Esophagus squamous epithelium (tissue), 5 donors: ENCODE data around the gene PIP5K1B. TPM values are rescaled to one million over a fixed set of nuclear protein-coding genes. Genes with fewer than 3 reads are reported as not detected.

Source experiments
- DNase-seq: peaks from one replicate; lab custom pipeline; 2025; lab: John Stamatoyannopoulos, UW
- H3K27ac ChIP-seq, 4 donors: fragments of 200-600 bp; sonication (generic); one replicate each; pipeline ENCODE4 v1.5.1; 2016 to 2019; ENCODE audit warnings: mild to moderate bottlenecking in 1 of 4
- H3K27me3 ChIP-seq, 4 donors: fragments of 200-600 bp; sonication (generic); 1 replicate in 3 of 4; 2 replicates in 1 of 4; pipeline versions ENCODE4 v1.5.1 to v1.6.0; 2017 to 2021; ENCODE audit warnings: antibody characterized with exemption in 1 of 4
- H3K36me3 ChIP-seq, 3 donors: fragments of 200-600 bp; sonication (generic); one replicate each; pipeline ENCODE4 v1.5.1; 2016 to 2019
- H3K4me1 ChIP-seq, 3 donors: fragments of 200-600 bp; sonication (generic); one replicate each; pipeline ENCODE4 v1.5.1; 2017 to 2019
- H3K4me3 ChIP-seq, 4 donors: fragments of 200-600 bp; sonication (generic); 1 replicate in 3 of 4; 2 replicates in 1 of 4; pipeline ENCODE4 v1.5.1; 2016 to 2019; ENCODE audit warnings: mild to moderate bottlenecking in 2 of 4, moderate library complexity in 1 of 4
- H3K9me3 ChIP-seq, 3 donors: fragments of 200-600 bp; sonication (generic); one replicate each; pipeline ENCODE4 v1.5.1; 2016 to 2019
- POLR2A ChIP-seq, 4 donors: fragments of 450-650 bp; IDR thresholded peaks; one replicate each; pipeline ENCODE4 v1.6.1; 2017; ENCODE audit warnings: antibody characterized with exemption in 4 of 4, mild to moderate bottlenecking in 4 of 4, moderate library complexity in 3 of 4
- WGBS, 2 donors: methylation state at CpG; one replicate each; pipeline ENCODE4 v1.1.5; 2018; 5-methylcytosine and 5-hydroxymethylcytosine counted together
- intact Hi-C: fragments of 100-400 bp; cut with DNase I; formaldehyde crosslinking; loops from one replicate; pipeline ENCODE4 v1.15.0; 2022
- total RNA-seq, 4 donors: library from RNA; depleted of rRNA; stranded (reverse); fragments of >200 nt; gene quantifications; one replicate each; pipeline ENCODE4 v1.1.0, GENCODE V29; 2016
- TF ChIP-seq, protein P1 (sequence below), 6 experiments: fragments of 450-650 bp in 4 of 6; fragments of 200-600 bp in 2 of 6; sonication (generic) in 2 of 6; IDR thresholded peaks; one replicate each; pipeline ENCODE4 v1.5.1; 2016 to 2019; ENCODE audit warnings: antibody characterized with exemption in 6 of 6, mild to moderate bottlenecking in 4 of 6, moderate library complexity in 4 of 6
- donor health status: DM: yes; HTN: yes; CAD: no.

Gene PIP5K1B
- total RNA-seq, 4 donors from 2014 or later: 0.38 to 0.97 (median 0.56) TPM; not detected in 1

GRCh38 chr9:68822596-68823165 is 117.6 kb downstream of the PIP5K1B start:
- Histone ChIP-seq H3K4me3 (no peak overlapping the region), H3K4me1 (no peaks in the 10 kb centered on the region), H3K27ac (no peak overlapping the region), H3K9me3 (no peaks in the 10 kb centered on the region), H3K27me3 (no peaks in the 10 kb centered on the region), H3K36me3 (no peaks in the 10 kb centered on the region)
- DNase-seq: no peak
- intact Hi-C loops: no loop called here
- 60 to 76% methylated on average over 6 of the region's 6 CpGs for WGBS, 2 donors
- no peak for TF ChIP-seq POLR2A (IDR thresholded peaks at IDR 0.05)
- TF ChIP-seq, protein P1, sequence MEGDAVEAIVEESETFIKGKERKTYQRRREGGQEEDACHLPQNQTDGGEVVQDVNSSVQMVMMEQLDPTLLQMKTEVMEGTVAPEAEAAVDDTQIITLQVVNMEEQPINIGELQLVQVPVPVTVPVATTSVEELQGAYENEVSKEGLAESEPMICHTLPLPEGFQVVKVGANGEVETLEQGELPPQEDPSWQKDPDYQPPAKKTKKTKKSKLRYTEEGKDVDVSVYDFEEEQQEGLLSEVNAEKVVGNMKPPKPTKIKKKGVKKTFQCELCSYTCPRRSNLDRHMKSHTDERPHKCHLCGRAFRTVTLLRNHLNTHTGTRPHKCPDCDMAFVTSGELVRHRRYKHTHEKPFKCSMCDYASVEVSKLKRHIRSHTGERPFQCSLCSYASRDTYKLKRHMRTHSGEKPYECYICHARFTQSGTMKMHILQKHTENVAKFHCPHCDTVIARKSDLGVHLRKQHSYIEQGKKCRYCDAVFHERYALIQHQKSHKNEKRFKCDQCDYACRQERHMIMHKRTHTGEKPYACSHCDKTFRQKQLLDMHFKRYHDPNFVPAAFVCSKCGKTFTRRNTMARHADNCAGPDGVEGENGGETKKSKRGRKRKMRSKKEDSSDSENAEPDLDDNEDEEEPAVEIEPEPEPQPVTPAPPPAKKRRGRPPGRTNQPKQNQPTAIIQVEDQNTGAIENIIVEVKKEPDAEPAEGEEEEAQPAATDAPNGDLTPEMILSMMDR (IDR thresholded peaks at IDR 0.05): no peak

GRCh38 chr9:68825762-68826472 is 120.9 kb downstream of the PIP5K1B start:
- WGBS, 2 donors: 37 to 48% methylated on average over 9 of the region's 9 CpGs
- Histone ChIP-seq H3K9me3 (no peaks in the 10 kb centered on the region), H3K27ac (no peak overlapping the region), H3K36me3 (no peaks in the 10 kb centered on the region), H3K4me3 (no peak overlapping the region), H3K4me1 (no peaks in the 10 kb centered on the region), H3K27me3 (no peaks in the 10 kb centered on the region)
- TF ChIP-seq, protein P1 (IDR thresholded peaks at IDR 0.05): no peak
- no peak for TF ChIP-seq POLR2A (IDR thresholded peaks at IDR 0.05)
- intact Hi-C loops: no loop called here
- DNase-seq: no peak

GRCh38 chr9:68827837-68828744 is 123.1 kb downstream of the PIP5K1B start:
- no peak overlapping the region for H3K27ac ChIP-seq
- 80 to 86% methylated on average over 12 to 14 of the region's 14 CpGs for WGBS, 2 donors
- H3K27me3 ChIP-seq: no peaks in the 10 kb centered on the region
- intact Hi-C loops: no loop called here
- no peaks in the 10 kb centered on the region for H3K9me3 ChIP-seq
- H3K36me3 ChIP-seq: no peaks in the 10 kb centered on the region
- TF ChIP-seq, protein P1 (IDR thresholded peaks at IDR 0.05): no peak
- TF ChIP-seq POLR2A (IDR thresholded peaks at IDR 0.05): no peak
- no peak for DNase-seq
- no peak overlapping the region for H3K4me3 ChIP-seq
- H3K4me1 ChIP-seq: no peaks in the 10 kb centered on the region

GRCh38 chr9:68832101-68832500 is 127.1 kb downstream of the PIP5K1B start:
- TF ChIP-seq, protein P1 (IDR thresholded peaks at IDR 0.05): no peak
- no peak for TF ChIP-seq POLR2A (IDR thresholded peaks at IDR 0.05)

More at GRCh38 chr9:68832101-68832500, 127.1 kb downstream of the PIP5K1B start:
- no peaks in the 10 kb centered on the region for H3K9me3 ChIP-seq
- H3K4me3 ChIP-seq: no peak overlapping the region
- no peaks in the 10 kb centered on the region for H3K27me3 ChIP-seq
- H3K36me3 ChIP-seq: no peaks in the 10 kb centered on the region
- DNase-seq: no peak
- H3K27ac ChIP-seq: no peak overlapping the region
- no peaks in the 10 kb centered on the region for H3K4me1 ChIP-seq
- intact Hi-C loops: no loop called here
